Stimulated activated CD4-positive, alpha-beta T cell treated with anti-CD3 and anti-CD28 coated beads, Interleukin-12 subunit alpha, Interleukin-12 subunit beta, amount 100 ng/mL, for 24 hours (primary cell): ENCODE results near the gene CHRNB4.

Source experiments
- DNase-seq, 2 experiments: peaks; one replicate each; pipeline ENCODE4 v3.0.0-alpha.2; 2020; ENCODE audit warnings: low read depth in 2 of 2

Gene CHRNB4

GRCh38 chr15:78671626-78672211 is 30.7 kb upstream of the CHRNB4 start:
- DNase-seq = no peak

GRCh38 chr15:78668987-78669386 is 28.0 kb upstream of the CHRNB4 start:
- DNase-seq = no peak

GRCh38 chr15:78667578-78668236 is 26.7 kb upstream of the CHRNB4 start:
- DNase-seq = no peak

- DNase-seq = no peak
Measured at GRCh38 chr15:78666010-78666409, 25.0 kb upstream of the CHRNB4 start.

GRCh38 chr15:78663703-78664102 is 22.7 kb upstream of the CHRNB4 start:
- DNase-seq = no peak

GRCh38 chr15:78662028-78662427 is 21.0 kb upstream of the CHRNB4 start:
- DNase-seq = no peak

- no peak for DNase-seq
Measured at GRCh38 chr15:78661001-78661400, 20.0 kb upstream of the CHRNB4 start.

- DNase-seq = no peak
Measured at GRCh38 chr15:78660584-78660983, 19.6 kb upstream of the CHRNB4 start.

- DNase-seq = no peak
Measured at GRCh38 chr15:78658823-78659222, 17.8 kb upstream of the CHRNB4 start.

- DNase-seq = no peak
Measured at GRCh38 chr15:78654272-78654671, 13.3 kb upstream of the CHRNB4 start.

GRCh38 chr15:78651930-78652615 is 11.1 kb upstream of the CHRNB4 start:
- no peak for DNase-seq

- DNase-seq = no peak
Measured at GRCh38 chr15:78651007-78651406, 10.0 kb upstream of the CHRNB4 start.

GRCh38 chr15:78650022-78650421 is 9.0 kb upstream of the CHRNB4 start:
- DNase-seq = no peak

GRCh38 chr15:78645009-78645408 is 4.0 kb upstream of the CHRNB4 start:
- no peak for DNase-seq

- no peak for DNase-seq
Measured at GRCh38 chr15:78642331-78642730, 1.3 kb upstream of the CHRNB4 start.

GRCh38 chr15:78641749-78642275 is 802 bp upstream of the CHRNB4 start:
- DNase-seq = no peak

GRCh38 chr15:78640527-78641101 is 396 bp downstream of the CHRNB4 start:
- DNase-seq = no peak

GRCh38 chr15:78638658-78639314 is 2.2 kb downstream of the CHRNB4 start:
- peak; percentile 25 to 57 for DNase-seq

- DNase-seq = no peak
Measured at GRCh38 chr15:78637776-78638435, 3.1 kb downstream of the CHRNB4 start.

GRCh38 chr15:78636378-78636859 is 4.6 kb downstream of the CHRNB4 start:
- no peak for DNase-seq

GRCh38 chr15:78635346-78635745 is 5.7 kb downstream of the CHRNB4 start:
- DNase-seq = no peak
